Measurements from ENCODE around the gene UGT1A4.

UGT1A4 gene

DNA sequence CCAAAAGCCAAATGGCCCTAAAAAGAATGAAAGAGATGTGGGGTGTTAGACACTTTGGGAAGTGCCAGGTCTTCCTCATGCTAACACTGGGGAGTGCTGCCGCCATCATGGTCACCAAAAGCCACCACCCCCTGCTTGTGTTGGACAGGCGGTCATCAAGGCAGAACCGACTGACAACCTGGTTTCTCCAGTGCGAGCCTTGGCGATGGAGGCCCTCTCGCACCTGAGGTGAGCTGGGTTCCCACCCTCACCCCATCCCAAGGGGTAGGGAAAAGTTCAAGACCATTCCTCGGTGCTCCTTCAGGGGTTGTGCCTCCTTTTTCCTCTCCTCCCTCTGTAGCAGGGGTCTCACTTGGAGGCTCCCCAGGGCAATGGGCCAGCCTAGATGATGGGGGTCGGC is 93.2 kb downstream of the UGT1A4 start:
- no peak for DNase-seq (ENCODE audit: low read depth)

DNA sequence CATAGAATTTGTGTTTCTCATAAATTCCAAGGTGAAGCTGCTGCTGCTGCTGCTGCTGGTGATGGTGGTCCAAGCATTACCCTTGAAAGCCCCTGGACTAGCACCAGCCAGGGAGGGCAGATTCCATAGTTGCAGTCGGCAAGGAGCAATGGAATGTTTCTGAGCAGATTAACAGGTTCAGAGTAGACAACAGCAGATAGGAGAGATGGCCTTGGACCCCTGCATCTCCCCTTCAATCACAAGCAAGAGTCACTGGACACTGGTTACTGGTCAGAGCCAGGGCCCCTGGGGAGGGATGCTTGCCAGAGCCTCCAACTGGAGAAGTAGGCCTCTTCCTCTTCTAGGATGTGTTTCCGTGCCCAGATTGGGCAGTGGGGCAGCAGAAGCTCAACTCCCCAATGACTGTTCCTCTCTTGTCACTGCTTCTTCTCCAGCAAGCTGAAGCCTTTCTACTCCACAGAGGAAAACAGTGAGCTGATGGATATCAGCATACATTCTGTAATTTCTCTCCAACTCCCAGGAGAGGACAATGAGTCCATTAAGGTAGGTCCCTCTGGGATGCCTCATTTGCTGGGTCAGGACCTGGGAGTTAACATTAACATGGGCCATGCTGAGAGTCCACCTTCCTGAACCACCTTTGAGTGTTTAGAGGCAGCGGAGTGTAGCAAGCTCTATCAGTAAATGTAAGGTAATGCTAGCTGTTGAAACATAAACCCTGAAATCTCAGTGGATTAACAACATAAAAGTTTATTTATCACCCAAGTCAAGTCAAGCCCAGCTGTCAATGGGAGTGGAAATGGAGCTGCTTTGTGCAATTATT is 94.9 kb downstream of the UGT1A4 start:
- no peak for DNase-seq (ENCODE audit: low read depth)

DNA sequence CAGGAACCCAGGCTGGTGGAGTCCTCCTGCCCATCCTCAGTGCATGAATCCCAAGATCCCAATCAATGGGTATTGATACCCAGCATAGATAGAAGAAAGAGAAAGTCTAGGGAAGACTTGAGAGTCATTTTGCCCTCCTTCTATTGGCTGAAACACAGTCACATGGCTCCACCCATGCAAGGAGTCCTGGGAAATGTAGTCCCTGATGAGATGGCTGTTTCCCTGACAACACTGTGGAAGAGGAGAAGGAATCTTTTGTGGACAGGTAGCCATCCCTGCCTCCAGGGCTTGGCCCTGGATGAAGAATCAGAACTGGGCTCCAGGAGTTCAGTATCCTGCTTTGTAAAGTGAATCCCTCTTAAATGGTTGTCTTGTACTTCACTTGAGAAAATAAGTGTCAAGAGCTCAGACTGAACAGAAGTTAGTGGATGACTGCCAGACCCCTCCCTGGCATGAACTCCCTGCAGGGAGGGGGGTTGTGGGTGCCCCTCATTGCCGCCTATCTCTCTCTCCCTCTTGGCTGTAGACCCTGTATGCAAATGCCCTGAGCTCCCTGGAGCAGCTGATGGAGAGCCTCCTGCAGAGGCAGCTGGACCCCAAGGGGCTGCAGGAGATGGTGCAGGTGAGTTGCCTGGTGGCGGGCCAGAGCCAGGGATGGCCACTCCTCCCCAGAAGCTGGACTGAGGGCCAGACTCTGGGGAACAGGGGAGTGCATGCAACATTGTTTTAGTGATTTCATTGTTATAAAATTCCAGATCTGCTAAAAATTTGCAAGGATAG is 95.7 kb downstream of the UGT1A4 start:
- DNase-seq (ENCODE audit: low read depth): no peak

DNA sequence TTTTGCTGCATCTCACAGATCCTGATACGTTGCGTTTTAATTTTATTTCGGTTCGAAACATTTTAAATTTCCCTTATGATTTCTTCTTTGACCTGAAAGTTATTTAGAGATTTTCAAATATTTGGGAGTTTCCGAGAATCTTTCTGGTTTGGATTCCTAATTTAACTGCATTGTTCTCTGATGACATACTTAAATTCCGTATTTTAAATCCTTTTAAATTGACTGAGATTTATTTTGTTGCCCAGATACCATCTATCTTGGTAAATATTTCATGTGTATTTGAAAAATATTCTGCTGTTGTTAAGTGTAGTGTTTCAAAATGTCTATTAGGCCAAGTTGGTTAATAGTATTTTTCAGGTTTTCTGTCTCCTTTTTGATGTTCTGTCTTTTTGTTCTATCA is 97.3 kb downstream of the UGT1A4 start:
- no peak for DNase-seq (ENCODE audit: low read depth)

DNA sequence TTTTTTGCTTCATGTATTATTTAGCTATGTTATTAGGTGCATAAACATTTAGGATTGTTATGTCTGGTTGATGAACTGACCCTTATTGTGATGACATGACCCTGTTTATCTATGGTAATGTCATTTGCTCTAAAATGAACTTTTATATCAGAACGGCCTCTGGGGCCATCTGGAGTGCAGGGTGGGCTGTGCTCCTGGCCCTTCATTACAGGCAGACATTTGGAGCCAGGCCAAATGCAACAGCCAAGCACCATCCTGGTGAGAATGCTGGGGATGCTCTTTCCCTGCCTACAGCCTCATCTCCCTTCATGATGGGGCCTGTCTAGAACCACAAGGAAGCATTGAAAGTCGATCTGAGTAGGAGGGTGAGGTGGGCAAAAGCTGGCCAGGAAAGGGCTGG is 97.8 kb downstream of the UGT1A4 start:
- DNase-seq (ENCODE audit: low read depth): no peak

DNA sequence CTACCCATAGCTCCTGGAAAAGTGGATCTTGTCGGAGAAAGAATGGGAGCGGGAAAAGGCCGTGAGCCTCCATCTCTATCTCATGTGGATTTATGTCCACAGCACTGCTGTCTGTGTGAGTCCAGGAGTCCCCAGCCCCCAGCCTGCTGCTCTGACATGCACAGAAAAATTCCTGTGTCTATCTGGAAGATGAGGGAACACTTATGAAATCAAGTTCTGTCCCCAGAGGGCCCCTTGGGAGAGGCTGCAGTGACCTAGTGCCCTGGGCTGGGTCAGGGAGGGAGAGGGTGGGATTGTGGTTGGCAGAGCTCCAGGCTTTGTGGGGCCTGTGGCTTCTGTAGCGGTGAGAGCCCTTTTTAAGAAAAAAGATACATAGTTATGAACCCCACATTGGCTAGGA is 98.2 kb downstream of the UGT1A4 start:
- DNase-seq (ENCODE audit: low read depth): no peak

DNA sequence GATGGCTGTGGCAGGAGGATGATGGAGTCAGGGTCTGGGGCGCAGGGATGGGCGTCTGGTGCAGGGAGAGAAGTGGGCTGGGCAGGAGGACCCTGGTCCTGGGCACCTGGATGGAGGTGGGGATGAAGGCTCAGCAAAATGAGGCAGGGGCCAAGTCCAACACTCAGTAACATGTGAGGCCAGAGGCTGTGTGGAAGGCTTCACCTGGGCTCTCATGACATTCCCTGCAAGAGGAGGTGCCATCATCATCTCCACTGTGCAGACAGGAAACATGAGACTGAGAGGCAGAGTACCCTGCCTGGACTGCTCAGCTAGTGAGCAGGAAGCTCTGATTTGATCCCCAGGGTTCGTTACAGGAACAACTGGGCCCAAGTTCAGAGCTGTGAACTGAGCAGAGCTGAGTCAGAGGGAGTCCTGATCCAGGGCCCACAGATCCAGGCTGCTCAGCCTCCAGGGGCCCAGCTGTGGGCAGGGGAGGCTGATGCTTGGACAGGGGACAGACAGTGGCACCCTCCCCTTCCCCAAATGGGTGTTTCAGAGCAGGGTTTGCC is 98.9 kb downstream of the UGT1A4 start:
- DNase-seq (ENCODE audit: low read depth): no peak

DNA sequence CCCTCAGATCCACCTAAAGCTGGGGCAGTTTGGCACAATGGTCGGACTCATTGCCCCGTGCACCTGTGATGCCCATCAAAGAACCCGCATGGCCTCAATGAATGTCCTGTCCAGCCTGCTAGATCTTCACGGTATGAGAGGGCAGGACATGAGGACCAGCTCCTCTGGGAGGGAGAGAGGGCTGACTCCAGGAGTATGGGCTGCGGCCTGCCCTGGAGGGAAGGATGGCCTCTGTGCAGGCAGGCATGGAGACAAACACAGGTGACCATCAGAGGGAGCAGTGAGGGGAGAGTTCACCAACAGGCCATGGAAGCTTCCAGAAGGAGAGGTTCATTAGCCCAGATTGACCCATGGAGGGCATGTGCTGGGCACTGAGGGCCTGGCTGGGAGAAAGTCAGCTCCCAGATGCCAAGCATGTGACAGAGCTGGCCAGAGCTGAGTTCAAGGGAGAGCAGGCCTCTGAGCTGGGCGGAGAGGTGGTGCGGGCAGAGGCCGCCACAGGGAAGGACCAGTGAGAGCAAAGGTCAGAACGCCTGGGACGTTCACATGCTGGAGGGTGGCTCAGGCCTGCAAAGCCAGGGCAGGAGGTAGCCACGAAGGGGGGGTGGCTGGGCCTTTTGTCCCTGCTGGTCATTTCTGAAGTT is 99.6 kb downstream of the UGT1A4 start:
- DNase-seq (ENCODE audit: low read depth): no peak

DNA sequence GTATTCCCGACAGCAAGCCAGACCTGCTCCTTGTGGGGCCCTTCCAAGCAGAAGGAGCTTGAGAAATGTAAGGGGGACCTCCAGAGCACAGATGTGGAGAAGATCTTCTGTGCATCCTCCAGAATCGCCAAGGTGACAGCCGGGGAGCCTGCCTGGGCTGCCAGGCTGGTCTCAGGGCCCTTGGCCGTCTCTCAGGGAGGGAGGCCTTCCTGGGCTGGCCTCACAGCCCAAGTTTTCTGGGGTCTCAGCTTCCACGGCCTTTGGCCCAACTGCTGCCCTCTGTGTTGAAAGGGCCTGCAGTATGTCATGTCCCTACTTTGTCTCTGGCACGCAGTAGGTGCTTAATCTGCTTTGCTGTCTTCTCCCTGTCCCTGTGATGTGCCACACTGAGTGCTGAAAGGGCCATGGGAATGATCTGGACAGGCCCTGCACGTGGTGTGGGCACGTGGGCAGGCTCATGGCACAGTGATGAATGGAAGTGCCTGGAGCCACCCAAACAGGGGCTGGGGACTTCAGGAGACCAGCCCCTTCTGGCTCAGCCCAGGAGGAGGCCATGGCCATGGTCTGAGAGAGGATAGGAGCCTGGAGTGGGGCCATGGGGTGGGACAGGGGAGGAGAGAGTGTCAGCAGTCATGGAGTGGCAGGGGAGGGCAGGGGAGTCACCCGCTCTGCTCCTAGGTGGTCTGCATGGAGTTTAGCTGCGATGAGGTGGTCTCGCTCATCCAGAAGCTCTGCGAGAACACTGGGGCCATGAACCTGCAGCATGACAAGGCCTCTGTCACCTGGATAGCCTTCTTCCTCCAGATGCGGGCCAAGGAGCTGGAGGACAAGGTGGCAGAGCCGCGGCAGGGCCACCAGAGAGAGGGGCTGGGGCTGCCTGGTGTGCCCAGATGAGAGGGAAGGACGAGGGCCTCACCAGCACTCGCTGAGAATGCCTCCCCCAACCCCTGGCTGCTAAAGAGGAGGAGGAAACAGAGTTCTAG is 100.4 kb downstream of the UGT1A4 start:
- DNase-seq (ENCODE audit: low read depth): no peak

DNA sequence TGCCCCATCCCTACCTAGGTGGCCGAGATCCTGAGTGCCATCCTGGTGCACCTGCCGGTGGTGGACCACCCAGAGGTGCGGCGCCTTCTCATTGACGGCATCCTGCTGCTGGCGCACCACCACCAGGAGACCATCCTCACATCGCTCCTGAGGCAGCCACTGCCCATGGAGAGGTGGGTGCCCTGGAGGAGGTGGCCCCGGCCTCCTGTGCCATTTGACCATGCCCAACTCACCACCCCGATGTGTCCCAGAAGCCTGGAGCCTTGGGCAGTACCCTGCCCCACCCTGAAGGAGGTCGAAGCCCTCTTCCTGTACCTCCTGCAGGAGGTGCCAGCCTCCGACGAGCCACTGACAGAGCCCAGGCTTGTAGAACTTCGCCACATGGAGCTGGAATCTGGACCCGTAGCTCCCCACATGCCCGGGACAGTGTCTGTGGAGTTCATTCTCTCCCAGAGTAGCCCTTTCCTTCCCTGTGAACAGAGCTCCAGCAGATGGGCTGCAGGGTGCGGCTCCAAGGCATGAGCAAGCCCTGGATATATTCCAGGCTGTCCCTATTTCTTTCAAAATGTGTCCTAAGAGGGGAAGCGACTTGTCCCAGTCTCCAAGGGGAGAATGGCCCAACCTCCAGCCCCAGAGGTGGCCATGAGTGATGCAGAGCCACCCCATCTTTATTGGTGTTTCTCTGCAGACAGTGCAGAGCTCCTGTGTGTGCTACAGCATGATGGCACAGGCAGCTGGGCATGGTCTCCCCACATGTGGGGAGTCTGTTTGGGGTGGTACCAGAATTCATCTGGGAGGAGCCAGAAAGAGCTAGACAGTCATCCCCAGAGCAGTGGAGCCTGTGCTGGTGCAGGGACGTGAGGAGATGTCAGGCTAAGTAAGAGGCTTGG is 101.6 kb downstream of the UGT1A4 start:
- DNase-seq (ENCODE audit: low read depth): no peak

DNA sequence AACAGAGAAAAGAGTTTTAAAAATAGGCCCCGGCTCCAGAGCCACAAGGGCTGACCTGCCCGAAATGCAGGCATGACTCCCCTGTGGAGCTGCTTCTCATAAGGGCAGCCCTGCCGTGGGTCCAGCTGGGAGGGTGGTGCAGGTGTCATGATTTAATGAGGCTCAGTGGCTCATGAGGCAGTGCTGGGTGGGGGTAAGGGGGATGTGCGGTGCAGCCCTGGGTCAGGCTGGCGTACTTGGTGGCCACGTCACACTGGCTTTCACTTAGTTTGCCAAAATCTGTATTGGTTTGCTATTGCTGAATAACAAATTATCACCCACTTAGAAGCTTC is 102.2 kb downstream of the UGT1A4 start:
- DNase-seq (ENCODE audit: low read depth): no peak

DNA sequence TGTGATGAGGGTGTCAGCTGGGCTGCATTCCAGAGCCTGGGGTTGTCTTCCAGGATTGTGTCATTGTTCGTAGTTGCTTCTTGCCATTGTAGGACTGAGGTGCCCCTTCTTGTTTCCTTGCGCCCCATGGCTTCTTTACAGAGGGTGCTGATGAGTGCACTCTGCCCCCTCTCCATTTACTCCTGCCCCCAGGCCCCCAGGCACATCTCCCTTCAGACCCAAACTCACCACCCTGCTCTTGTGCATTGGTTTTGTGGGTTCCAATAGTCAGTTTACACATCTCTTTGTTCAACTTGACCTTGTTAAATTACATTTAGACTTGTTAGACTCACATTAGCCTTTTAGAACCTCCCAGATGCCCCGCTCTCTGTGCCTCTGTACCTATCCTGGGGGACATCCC is 102.7 kb downstream of the UGT1A4 start:
- DNase-seq (ENCODE audit: low read depth): no peak

DNA sequence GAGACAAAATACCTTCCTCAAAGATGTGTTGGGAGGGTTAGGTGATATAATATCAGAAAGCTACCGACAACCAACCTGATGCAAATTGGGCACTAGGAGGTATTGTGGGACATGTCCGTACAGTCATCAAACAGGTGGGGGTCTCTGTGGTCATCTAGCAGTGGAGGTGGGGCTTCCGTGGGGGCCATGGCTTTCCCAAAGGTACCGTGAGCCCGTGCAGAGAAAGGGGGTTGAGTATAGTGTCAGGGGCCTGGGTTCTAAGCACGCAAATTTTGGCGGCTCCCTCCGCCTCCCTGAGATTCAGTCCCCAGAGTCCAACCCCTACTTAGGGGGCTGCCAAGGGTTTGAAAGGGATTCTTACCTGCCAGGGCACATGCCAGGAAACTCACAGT is 103.2 kb downstream of the UGT1A4 start:
- no peak for DNase-seq (ENCODE audit: low read depth)

DNA sequence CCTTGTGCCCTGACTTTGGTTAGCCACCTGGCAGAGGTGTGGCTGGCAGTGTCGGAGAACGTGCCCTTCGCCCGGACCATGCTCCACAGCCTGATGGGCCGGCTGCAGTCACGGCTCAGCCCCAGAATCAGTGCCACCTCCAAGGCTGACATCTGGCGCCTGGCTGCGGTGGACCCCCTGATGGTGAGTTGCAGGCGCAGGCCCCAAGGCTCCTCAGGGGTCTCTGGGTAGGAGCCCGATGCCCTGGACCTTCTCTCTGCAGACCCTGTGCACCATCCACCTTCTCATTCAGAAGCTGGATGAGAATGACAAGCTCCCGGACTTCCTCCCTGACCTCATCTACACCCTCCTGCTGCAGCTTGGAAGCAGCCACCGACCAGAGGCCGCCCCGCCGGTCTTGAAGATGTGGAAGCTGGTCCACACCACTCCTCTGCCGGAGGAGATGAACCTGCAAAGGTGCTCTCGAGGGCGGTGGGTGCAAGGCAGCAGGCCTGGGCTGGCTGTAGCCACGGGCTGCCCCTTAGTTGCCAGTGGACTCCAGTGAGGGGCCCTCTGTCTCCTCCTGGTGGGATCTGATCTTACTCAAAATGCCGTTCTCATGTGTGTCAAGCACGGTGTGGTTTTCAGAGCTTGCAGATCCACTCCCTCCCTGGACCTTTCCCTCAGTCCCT is 103.7 kb downstream of the UGT1A4 start:
- no peak for DNase-seq (ENCODE audit: low read depth)
